Measurements from ENCODE around the gene MB21D2.

DNA sequence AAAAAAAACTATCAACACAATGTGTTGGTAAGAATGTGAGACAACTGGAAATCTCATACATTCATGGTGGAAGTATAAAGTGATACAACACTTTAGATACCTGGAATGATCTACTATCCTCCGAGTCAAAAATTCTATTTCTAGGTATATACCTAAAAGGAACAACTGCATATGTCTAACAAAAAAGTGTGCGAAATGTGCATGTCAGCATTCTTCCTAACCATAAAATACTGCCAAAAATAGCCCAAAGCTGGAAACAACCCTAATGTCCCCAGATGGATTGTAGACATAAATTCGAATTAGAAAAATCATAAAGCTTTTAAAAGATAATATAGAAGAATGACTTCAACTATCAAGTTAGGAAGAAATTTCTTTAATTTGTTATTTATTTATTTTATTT lies 139.1 kb downstream of the MB21D2 start:
- TF ChIP-seq POLR2AphosphoS5 (IDR thresholded peaks at IDR 0.05; ENCODE audit: low read depth, low read length) (no peak), TAF1 (IDR thresholded peaks at IDR 0.05; ENCODE audit: borderline replicate concordance, insufficient read depth, low read length) (no peak), SIN3A (IDR thresholded peaks at IDR 0.05; ENCODE audit: borderline replicate concordance, insufficient read depth, low read length) (no peak)
- TF ChIP-seq, protein P1, sequence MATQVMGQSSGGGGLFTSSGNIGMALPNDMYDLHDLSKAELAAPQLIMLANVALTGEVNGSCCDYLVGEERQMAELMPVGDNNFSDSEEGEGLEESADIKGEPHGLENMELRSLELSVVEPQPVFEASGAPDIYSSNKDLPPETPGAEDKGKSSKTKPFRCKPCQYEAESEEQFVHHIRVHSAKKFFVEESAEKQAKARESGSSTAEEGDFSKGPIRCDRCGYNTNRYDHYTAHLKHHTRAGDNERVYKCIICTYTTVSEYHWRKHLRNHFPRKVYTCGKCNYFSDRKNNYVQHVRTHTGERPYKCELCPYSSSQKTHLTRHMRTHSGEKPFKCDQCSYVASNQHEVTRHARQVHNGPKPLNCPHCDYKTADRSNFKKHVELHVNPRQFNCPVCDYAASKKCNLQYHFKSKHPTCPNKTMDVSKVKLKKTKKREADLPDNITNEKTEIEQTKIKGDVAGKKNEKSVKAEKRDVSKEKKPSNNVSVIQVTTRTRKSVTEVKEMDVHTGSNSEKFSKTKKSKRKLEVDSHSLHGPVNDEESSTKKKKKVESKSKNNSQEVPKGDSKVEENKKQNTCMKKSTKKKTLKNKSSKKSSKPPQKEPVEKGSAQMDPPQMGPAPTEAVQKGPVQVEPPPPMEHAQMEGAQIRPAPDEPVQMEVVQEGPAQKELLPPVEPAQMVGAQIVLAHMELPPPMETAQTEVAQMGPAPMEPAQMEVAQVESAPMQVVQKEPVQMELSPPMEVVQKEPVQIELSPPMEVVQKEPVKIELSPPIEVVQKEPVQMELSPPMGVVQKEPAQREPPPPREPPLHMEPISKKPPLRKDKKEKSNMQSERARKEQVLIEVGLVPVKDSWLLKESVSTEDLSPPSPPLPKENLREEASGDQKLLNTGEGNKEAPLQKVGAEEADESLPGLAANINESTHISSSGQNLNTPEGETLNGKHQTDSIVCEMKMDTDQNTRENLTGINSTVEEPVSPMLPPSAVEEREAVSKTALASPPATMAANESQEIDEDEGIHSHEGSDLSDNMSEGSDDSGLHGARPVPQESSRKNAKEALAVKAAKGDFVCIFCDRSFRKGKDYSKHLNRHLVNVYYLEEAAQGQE (IDR thresholded peaks at IDR 0.05; ENCODE audit: insufficient read depth in 1 of 2, low read depth in 2 of 2, low read length in 2 of 2), result no peak
